Stimulated activated CD4-positive, alpha-beta T cell treated with anti-CD3 and anti-CD28 coated beads, Interleukin-2, amount 100 ng/mL, for 24 hours (primary cell): ENCODE results near the gene NOXA1.
"Not testable (repeated sequence)": the region's sequence is repeated elsewhere in the genome, so short reads cannot be mapped to it uniquely, and the experiment has no call there.

Source experiments
- DNase-seq, 2 donors: peaks; one replicate each; pipeline ENCODE4 v3.0.0-alpha.2; 2020

Gene NOXA1

GRCh38 chr9:137466389-137467085, 43.3 kb downstream of the NOXA1 start:
- DNase-seq: not testable (repeated sequence)

DNA sequence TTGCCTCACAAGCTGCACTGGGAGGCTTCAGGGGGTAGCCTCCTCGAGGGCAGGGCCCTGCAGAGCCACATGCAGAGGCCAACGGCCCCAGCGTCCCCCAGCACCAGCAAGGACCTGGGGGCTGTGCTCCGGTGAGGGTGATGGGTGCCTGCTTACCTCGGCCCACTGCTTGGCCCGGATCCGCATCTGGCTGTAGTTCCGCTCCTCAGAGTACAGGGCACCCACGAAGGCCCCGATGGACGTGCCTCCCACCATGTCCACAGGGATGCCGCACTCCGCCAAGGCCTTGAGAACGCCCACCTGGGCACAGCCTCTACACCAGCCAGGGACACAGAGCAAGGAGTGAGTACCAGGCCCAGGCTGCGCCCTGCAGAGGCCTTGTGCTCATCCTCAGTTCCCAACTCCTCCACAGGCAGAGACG, 44.0 kb downstream of the NOXA1 start:
- no peak for DNase-seq

DNA sequence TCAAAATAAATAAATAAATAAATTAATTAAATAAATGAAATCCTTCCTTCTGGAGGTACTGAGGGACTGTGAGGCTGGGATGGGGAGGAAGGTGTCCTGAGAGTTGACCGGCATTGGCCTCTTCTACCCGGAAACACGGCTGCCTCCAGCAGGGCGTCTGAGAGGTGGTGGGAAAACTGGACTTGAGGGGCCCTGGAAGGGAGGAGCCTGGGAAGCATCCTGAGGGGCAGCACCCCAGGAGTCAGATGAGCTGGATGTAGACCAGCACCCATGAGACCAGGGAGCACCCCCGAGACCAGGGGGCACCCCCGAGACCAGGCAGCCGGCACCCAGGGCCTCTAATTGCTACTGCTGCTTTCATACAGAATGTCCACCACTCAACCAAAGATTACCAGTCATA, 44.7 kb downstream of the NOXA1 start:
- DNase-seq: no peak

GRCh38 chr9:137470785-137471184, 47.6 kb downstream of the NOXA1 start:
- DNase-seq: no peak

- DNase-seq: no peak
Observed at GRCh38 chr9:137474271-137474670, 51.1 kb downstream of the NOXA1 start.

DNA sequence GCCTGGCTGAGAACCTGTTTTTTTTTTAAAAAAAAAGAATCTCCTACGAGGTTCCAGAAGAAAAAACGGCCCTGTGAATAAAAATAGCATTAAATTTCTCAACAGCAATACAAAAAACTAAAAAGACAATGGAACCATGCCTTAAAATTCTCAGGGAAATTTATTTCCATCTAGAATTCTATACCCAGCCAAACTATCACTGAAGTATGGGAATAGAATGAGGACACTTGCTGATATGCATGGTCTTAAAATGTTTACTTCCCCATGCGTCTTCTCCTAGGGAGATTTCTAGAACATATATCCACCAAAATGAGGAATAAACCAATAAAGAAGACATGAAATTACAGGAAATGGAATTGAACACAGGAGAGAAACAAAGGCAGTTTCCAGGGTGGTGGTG, 52.5 kb downstream of the NOXA1 start:
- DNase-seq: no peak

DNA sequence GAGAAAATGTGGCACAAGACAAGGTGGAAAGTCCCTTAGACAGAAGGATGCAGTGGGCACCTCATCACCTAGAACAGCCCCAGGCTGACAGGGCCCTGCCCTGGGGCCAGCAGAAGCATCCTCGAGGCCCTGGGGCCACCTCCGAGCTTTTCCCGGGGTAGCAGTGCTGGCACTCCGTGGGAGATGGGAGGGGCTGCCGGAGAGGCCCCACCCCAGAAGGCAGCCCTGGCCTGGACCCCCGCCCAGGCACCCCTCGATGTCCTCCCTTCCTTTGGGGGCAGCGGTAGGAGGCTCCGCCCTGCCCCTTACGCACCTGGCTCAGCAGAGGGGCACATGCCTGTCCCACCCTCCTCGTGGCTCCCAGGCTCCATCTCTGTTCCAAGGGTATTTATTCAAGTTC, 53.7 kb downstream of the NOXA1 start:
- DNase-seq: no peak

DNA sequence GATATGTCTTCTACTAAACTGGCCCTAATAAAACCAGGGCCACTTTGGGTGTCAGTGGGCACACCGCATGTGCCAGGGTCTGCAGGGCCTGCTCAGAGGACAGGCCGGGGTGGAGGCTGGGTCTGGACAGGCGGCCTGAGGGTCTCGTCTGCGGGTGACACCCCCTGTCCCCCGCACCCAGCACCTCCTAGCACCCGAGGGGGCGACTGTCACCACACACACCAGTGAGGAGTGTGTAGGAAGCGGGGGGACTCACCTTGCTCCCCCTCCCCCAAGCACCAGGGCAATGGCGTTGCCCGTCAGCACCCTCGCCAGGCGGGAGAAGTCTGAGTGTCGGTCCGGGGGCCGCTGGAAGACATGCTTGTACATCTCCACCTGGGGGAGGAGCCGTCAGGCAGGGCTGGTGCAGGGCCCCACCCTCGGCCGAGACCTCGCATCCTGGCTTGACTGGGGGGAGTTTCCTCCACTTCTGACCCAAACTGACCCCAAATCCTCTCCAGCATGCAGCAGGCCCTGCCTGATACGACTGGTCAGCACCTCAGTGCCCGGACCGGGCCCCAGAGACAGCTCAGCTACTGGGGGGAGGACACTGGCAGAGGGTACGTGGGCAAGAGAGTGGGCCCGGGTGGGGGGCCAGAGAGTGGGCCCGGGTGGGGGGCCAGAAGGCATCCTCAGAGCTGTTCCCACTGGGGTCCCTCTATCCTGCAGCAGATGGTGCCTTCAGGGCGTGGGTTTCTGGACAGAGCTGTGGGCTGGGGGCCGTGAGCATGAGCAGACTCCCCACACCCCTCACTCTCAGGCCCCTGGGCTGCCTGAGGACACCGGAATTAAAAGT, 54.8 kb downstream of the NOXA1 start:
- no peak for DNase-seq

DNA sequence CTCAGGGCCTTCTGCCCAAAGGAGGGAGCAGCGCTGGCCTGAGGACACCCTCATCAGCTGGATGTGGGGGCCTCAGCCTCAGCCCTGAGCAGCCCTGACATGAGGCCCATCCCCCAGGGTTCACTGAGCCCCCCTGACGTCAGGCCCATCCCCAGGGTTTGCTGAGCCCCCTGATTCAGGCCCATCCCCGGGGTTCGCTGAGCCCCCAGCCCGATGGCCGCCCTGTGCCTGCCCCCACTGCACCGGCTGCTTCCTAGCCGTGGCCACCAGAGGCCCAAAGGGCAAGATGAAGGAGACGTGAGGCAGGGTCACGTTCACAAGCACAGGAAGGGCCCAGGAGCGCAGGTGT, 55.4 kb downstream of the NOXA1 start:
- DNase-seq: no peak

- no peak for DNase-seq
Observed at GRCh38 chr9:137478962-137479861, 56.0 kb downstream of the NOXA1 start.

DNA sequence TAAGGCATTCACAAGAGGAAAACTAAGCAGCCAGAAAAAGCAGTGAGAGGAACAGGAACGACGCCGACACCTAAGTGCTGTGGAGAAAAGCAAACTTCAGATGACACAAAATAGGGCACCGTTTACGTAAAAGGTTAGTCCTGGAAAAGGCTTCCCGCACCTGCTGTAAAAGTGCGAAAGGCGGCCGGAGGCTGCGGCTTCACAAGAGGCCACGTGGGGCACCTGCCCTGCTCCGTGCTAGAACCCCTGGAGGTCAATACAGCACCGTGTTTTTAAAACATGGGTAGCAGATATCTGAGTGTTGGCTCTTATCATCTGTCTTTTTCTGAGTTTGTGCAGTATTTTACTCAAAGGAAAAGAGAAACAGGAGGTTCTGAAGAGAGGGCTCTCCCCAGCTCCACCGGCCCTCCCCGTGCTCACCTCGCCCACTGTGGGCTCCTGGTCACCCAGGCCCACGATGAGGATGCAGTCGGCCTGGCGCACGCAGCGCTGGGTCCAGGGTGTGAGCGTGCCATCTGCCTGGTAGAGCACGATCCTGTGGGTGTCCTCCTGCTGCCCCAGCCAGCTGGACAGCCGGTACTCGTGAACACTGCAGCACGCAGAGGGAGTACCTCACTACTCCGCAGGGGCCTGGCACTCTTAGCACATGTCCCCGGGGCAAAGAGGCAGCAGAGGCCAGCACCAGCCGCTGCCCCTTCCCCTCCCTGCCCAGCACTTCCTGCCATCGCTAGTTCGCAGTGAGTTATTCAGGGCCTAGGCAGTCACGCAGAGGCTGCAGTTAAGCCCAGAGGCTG, 56.9 kb downstream of the NOXA1 start:
- DNase-seq: no peak

DNA sequence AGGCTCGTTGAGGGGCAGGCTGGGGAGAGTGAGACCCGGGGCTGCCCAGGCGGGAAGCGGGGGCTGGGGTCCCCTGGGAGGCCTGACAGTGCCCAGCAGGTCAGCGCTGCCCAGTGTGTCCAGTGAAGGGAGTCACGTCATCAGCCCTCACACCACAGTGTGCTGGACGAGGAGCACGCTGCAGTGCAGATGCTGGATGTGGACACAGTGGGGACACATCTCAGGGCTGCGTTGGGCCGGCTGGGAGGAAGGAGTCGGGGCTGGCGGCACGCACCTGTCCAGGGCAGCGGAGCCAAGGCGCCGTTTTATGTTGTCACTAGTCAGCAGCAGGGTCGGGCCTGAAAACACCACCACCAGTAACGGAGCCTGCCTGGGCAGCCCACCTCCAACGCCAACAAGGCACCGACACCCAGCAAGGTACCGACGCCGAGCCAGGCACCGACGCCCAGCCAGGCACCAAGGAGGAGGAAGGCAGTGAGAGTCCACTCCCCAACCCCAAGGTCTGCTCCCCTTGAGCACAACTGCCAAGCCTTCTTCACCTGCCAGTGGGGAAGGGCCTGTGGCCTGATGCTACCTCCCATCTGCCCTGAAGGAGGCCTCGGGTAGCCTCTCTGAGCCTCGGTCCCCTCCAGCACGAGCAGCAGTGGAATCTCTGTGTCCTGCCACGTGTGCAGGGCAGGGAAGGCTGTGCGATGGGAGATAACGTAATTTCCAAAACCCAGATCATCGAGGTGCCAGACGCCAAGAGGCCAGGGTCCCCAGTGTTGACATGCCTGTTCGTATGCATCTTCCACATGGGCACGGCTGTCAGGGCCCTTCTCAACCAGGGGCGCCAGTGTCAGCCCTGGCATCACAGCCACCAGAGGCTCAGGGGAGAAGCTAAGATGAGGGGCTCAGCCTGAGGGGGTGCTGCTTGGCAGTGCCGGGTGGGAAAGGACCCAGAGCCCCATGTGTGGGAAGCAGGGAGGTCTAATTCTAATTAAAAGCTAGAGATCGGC, 57.8 kb downstream of the NOXA1 start:
- no peak for DNase-seq

DNA sequence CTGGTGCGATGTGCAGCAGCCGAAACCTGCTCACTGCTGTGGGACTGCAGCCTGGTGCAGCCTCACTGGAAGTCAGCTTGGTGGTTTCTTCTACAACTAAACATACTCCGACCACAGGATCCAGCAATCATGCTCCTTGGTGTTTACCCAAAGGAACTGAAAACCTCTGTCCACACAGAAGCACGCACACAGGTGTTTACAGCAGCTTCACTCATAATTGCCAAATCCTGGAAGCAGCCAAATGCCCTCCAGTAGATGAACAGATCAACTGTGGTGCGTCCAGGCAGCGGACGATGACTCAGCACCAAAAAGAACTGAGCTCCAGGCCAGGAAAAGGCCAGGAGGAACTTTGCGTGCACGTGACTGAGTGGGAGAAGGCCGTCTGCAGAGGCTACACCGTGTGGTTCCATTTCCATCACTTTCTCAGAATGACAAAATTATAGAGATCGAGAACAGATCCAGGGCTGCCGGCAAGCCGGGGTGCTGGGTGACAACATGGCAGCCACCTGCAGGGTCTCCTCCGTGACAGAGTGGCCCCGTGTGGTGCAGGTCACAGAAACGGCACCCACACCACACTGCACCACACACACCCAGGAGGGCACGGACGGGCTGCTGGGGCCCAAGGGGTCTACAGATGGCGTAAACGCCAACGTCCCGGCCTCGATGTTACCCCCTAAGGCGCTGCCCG, 59.0 kb downstream of the NOXA1 start:
- DNase-seq: no peak
